NCI-H1105 (cell line): ENCODE results near the gene DNAJC5G.

Experiments used
- DNase-seq: peaks from one replicate; lab custom pipeline; 2025; lab: John Stamatoyannopoulos, UW

DNAJC5G gene, protein sequence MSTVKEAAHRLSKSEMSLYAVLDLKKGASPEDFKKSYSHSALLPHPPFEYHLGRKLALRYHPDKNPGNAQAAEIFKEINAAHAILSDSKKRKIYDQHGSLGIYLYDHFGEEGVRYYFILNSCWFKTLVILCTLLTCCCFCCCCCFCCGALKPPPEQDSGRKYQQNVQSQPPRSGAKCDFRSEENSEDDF

GRCh38 chr2:27275211-27276150 is at the start of gene DNAJC5G:
TSS of gene DNAJC5G (plus strand) at chr2:27275433. CDS start at chr2:27276729, 1,296 bp downstream.
- no peak for DNase-seq

DNA sequence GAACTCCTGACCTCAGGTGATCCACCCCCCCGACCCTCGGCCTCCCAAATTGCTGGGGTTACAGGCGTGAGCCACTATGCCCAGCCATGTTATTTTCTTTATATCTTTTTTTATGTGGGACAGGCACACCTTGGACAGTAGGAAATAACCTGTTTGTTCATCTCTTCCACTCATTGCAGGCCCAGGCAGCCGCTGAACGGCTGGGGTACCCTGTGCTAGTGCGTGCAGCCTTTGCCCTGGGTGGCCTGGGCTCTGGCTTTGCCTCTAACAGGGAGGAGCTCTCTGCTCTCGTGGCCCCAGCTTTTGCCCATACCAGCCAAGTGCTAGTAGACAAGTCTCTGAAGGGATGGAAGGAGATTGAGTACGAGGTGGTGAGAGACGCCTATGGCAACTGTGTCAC is 49.7 kb upstream of the DNAJC5G start:
- DNase-seq = no peak

- DNase-seq = no peak
These were observed 47.7 kb upstream of the DNAJC5G start for GRCh38 chr2:27227501-27227900.

DNA sequence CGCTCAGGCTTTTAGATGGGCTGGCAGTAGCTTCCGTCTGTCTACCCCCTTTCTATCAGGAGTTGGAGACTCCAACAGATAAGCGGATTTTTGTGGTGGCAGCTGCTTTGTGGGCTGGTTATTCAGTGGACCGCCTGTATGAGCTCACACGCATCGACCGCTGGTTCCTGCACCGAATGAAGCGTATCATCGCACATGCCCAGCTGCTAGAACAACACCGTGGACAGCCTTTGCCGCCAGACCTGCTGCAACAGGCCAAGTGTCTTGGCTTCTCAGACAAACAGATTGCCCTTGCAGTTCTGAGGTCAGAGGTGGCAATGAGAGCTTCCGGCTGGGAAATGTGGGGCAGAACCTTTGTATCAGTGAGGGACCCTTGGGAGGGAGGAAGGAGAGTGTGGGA is 43.3 kb upstream of the DNAJC5G start:
- no peak for DNase-seq

DNA sequence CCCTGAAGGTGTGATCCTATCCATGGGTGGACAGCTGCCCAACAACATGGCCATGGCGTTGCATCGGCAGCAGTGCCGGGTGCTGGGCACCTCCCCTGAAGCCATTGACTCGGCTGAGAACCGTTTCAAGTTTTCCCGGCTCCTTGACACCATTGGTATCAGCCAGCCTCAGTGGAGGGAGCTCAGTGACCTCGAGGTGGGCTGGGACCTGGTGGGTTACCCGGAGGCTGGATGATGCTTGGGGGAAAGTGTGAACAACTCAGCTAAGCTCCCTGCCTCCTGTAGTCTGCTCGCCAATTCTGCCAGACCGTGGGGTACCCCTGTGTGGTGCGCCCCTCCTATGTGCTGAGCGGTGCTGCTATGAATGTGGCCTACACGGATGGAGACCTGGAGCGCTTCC is 41.9 kb upstream of the DNAJC5G start:
- no peak for DNase-seq

DNA sequence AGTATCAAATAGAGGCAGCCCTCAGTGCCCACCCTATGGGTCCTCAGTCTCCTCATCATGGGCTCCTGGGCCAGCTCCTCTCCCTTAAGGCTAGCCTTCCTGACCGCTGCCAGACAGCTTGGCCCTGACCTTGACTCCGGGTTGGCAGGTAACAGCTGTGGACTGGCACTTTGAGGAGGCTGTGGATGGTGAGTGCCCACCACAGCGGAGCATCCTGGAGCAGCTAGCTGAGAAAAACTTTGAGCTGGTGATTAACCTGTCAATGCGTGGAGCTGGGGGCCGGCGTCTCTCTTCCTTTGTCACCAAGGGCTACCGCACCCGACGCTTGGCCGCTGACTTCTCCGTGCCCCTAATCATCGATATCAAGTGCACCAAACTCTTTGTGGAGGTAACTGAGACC is 39.1 kb upstream of the DNAJC5G start:
- no peak for DNase-seq

DNA sequence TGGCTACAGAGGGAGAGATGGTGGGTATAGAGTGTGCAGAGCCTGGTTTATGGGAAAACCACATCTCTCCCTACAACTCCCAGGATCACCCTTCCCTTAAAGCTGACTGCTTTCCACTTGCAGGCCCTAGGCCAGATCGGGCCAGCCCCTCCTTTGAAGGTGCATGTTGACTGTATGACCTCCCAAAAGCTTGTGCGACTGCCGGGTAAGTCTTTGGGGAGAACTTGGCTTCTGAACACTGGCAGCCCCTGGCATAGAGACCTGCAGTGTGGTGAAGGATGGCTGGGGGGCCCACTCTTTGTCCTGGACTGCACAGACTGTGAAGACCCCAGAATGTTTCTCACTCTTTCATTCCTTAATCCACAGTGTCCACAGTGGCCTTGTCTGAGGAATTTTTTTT is 38.6 kb upstream of the DNAJC5G start:
- DNase-seq = no peak

GRCh38 chr2:27237341-27237945 is 37.8 kb upstream of the DNAJC5G start:
- DNase-seq = no peak

- DNase-seq = no peak
These were observed 36.3 kb upstream of the DNAJC5G start for GRCh38 chr2:27238976-27239375.

DNA sequence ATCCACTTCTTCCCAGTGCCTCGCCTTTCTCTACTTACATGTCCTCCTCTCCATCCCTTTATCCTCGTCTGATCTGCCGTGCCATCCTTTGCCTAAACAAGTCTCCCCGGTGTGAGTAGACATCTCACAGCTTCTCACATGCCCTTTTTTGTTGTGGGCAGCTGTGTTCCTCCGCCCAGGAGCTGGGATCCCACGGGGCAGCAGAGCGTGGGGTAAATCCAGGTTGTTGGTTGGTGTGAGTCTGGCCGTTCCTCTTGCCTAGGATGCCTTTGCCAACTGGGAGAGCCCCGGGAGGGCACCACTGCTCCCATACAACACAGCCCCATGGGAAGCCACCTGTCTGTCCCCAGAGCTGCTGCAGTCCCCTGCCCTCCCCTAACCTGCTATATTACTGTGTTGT is 34.8 kb upstream of the DNAJC5G start:
- no peak for DNase-seq

DNA sequence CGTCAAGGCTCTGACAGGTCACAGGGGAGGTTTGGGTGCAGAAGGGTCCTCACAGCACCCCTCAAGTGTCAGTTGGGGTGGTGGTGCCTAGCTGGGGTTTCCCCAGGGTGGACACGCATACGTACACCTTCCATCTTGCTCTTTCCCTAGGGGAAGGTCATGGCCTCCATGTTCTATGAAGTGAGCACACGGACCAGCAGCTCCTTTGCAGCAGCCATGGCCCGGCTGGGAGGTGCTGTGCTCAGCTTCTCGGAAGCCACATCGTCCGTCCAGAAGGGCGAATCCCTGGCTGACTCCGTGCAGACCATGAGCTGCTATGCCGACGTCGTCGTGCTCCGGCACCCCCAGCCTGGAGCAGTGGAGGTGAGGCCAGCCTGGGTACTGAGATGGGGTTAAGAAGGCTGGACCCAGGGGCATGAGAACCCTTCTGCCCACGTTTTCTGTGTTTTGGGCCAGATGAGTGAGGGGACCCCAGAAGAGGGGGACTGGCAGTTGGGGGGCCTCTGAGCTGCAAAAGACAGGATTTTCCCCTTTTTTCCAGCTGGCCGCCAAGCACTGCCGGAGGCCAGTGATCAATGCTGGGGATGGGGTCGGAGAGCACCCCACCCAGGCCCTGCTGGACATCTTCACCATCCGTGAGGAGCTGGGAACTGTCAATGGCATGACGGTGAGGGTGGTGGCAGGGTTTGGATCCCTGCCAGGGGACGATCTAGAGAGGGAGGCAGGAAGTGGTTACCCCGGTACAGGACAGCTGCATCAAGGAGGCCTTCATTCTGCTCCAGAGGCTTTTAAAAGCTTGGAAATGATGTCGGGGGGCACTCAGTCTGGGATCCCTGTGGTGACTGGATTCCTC is 33.2 kb upstream of the DNAJC5G start:
- DNase-seq = no peak

GRCh38 chr2:27242614-27242951 is 32.6 kb upstream of the DNAJC5G start:
- no peak for DNase-seq

DNA sequence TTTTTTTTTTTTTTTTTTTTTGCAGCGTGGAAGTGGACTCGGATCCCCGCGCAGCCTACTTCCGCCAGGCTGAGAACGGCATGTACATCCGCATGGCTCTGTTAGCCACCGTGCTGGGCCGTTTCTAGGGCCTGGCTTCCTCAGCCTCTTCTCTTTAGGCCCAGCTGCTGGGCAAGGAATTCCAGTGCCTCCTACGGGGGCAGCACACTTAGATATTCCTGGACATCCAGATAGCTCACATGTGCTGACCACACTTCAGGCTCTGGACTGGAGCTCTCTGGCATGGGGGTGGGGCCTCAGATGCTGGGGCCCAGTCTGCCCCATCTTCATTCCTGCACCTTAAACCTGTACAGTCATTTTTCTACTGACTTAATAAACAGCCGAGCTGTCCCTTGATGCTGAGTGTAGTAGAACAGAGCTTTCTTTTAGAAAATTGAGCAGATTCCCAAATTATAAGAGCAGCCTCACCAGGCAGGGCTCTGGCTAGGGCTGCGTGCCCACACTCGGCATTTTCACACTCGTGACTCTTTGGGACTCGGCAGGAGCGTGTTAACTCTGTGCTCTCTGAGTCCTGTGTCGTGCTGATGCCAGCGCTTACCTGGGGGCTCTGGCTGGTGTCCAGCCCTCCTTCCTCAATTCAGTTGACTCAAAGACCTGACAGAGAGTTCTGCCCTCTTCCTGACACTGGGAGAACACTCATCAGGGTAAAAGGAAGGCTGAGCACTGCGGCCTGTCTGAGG is 31.7 kb upstream of the DNAJC5G start:
- DNase-seq = no peak

GRCh38 chr2:27245116-27245515 is 30.1 kb upstream of the DNAJC5G start:
- no peak for DNase-seq

- no peak for DNase-seq
These were observed 29.6 kb upstream of the DNAJC5G start for GRCh38 chr2:27245626-27246025.

DNA sequence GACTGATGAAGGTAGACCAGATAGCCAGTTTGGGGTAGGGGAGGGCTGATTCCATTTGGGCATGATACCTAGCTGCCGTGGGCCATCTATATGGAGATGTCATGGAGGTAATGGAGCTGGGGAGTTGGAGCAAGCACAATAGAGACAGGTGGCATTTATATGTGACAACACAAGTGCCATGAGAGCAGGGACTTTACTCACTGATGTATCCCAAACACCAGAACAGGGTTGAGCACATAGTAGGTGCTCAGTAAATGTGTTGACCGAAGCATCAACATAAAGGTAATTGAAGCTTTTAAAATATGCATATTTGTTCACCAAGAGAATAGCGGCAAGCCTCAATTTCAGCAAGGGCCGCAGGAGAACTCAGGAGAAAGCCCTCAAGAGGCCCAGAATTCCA is 27.3 kb upstream of the DNAJC5G start:
- no peak for DNase-seq

- no peak for DNase-seq
These were observed 25.9 kb upstream of the DNAJC5G start for GRCh38 chr2:27249159-27249890.

DNA sequence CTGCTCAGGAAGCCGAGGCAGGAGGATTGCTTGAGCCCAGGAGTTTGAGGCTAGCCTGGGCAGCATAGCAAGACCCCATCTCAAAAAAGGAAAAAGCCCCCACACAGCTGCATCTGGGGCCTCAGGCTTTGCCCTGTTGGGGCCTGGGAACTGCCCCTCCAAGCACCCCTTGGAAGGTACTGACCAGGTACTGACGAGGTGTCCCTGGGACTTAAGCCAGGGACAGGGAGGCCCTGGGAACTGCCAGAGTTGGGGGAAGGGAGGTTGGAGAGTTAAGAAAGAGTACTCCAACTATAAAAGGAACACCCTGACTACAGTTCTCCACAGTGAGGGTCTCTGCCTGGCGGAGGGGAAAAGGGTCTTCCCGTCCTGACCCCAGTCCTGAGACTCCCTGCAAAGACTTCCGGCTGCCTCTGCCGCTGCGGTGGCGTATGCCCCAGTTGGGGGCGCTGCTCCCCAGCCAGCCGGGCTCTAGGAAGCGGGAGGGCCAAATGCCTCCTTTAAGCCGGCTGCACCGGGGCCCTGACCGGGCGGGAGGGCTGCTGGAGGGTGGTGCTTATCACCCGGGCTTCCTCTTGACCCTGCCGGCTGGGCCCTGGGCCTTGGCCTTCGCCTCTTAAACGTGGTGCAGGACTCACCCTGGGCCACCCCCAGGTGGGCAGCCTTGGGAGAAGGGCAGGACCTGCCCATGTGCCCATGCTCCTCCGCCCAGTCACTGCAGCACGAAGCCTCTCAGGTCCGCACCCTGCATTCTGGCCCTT is 25.2 kb upstream of the DNAJC5G start:
- no peak for DNase-seq

- no peak for DNase-seq
These were observed 24.4 kb upstream of the DNAJC5G start for GRCh38 chr2:27250652-27251379.
